ENCODE data around the gene POTEG.
"Not testable (repeated sequence)": the region's sequence is repeated elsewhere in the genome, so short reads cannot be mapped to it uniquely, and the experiment has no call there.

Gene POTEG

DNA sequence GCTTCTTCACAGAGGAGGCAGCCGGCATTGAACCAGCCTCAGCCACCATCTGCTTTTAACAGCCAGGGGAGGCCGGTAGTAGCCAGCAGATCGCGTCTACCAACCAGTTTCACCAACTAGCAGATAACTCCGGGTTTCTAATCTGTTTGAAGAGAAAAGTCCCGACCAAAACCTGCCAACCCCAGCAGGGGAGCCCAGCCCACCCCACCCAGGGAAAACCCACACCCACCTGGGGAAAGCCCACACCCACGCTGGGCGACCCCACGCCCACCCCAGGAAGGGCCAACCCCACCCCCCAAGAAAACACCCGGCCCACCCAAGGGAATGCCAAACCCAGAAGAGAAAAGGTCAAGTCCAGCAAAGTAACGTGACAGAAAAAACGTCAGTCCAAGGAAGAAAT, at the start of gene POTEG:
Gene POTEG, minus strand, starts transcription at position 101 of the 400 bp plus-strand sequence. Its CDS starts 52 bp downstream, at position 49.
- H3K4me3 ChIP-seq (ENCODE audit: low read depth, low read length); CTCF ChIA-PET; DNase-seq (ENCODE audit: low read depth, low spot score); POLR2A ChIA-PET: not testable (repeated sequence)

DNA sequence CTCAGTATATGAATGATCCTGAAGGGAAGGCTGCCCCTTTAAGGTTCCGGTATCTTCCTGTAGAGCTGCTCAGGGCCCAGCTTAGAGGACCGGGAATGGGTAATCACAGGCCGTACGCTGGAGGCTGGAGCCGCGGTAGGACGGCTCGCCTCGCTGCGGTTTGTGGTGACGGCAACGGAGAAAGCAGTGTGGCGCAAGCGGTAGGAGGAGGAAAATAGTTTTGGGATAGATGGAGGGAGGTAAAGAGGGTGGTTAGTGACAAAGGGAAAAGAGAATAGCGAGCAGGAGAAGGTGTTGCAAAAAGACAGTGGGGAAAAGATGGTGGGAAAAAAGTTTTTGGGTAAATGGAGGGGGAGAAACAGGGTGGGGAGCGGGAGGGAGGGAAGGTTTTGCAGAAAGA, 48.0 kb upstream of the POTEG start:
- DNase-seq (ENCODE audit: low read depth, low spot score); CTCF ChIA-PET; POLR2A ChIA-PET: not testable (repeated sequence)

DNA sequence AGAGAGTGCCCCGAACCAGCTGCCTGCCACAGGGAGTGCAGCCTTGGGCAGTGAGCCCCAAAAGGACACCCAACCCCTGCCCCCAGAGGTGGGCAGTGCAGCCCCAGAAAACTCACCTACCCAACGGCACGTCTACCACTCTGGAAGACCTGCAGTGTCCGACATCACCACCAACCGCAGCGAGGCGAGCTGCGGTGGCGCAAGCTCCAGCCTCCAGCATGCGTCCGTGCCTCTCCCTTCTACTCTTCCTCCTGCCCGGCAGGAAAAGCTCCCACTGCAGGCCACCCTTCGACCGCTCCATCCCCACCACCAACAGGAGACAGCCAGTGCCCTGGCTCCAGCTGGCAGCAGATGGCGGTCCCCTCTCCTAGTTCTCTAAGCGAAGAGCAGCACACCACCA, 47.3 kb upstream of the POTEG start:
- DNase-seq (ENCODE audit: low read depth, low spot score); POLR2A ChIA-PET; H3K4me3 ChIP-seq (ENCODE audit: low read depth, low read length); CTCF ChIA-PET: not testable (repeated sequence)

More for the DNA sequence above, 48.0 kb upstream of the POTEG start:
- not testable (repeated sequence) for H3K4me3 ChIP-seq (ENCODE audit: low read depth, low read length)

DNA sequence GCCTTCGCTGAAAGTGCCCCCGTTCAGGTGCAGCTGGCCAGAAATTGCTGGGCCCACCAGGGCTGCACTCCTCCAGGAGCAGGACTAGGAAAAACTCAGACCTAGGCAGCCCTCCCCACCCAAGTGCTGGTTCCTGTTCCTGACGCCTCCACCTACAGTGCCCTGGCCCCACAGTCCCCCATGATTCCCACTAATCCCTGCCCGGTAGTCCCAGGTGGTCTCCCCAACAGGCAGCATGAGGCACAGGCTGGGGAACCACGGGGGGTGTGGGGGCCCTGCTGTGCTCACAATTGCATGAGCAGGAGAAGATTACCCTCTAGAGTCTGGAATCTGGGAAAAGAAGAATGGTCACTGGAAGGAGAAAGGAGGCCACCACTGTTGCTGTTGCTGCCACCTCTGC, 46.4 kb upstream of the POTEG start:
- POLR2A ChIA-PET; DNase-seq (ENCODE audit: low read depth, low spot score); H3K4me3 ChIP-seq (ENCODE audit: low read depth, low read length); CTCF ChIA-PET: not testable (repeated sequence)

DNA sequence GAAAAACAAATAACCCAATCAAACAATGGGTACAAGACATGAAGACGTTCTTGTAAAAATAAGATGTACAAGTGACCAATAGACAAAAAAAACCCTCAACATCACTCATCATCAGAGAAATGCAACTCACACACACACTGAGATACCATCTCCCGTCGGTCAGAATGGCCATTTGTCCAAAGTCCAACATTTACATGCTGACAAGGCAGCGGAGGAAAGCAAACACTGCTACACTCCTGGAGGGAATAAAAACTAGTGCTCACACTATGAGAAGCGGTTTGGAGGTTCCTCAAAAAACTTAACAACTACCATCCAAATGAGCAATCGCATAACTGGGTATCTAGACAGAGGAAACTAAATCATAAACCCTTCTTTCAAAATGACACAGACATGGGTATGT, 11.6 kb upstream of the POTEG start:
- H3K4me3 ChIP-seq (ENCODE audit: low read depth, low read length); DNase-seq (ENCODE audit: low read depth, low spot score); CTCF ChIA-PET; POLR2A ChIA-PET: not testable (repeated sequence)

- DNase-seq (ENCODE audit: low read depth, low spot score); H3K4me3 ChIP-seq (ENCODE audit: low read depth, low read length); POLR2A ChIA-PET; CTCF ChIA-PET: not testable (repeated sequence)
Observed at GRCh38 chr14:19439826-19440225, 5.7 kb upstream of the POTEG start.

GRCh38 chr14:19439219-19439618, 5.1 kb upstream of the POTEG start:
- H3K4me3 ChIP-seq (ENCODE audit: low read depth, low read length); POLR2A ChIA-PET; DNase-seq (ENCODE audit: low read depth, low spot score); CTCF ChIA-PET: not testable (repeated sequence)

- DNase-seq (ENCODE audit: low read depth, low spot score); POLR2A ChIA-PET; H3K4me3 ChIP-seq (ENCODE audit: low read depth, low read length); CTCF ChIA-PET: not testable (repeated sequence)
Observed at GRCh38 chr14:19437126-19437443, 2.9 kb upstream of the POTEG start.

DNA sequence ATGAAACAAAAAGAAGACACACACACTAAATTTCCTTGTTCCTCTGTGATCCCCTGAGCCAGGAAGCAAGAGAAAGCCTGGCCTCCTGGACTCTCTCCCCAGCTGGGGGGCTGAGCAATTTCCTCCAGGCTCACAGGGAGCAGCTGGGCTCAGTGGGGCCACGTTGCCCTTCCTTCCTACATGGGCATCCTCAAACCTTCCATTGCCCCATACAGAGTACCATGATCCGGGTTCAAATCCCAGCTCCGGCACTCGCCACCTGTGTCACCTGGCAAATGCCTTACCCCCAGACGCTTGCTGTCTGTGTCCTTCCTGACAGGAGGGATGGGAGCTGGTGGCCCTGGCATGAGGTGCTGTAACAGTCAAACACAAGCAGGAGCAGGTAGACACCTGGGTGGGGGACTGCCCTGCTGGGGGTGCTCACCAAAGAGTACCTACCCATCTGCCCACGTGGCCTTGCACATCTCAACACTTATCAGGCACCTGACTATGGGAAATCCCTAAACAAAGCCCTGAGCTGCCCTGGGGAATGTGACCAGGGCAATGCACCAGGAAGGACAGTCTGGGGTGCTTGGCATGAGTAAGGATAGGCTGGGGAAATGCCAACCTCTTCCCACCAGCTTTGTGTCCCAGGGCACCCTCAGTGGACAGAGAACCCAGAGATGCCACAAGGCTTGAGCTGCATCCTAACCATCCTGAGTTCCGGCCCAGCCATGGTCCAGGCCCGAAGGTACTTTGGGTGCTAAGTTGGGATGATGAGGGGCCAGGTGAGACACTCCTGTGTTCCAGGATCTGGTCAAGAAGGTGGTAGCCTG, 2.4 kb upstream of the POTEG start:
- POLR2A ChIA-PET; CTCF ChIA-PET; DNase-seq (ENCODE audit: low read depth, low spot score); H3K4me3 ChIP-seq (ENCODE audit: low read depth, low read length): not testable (repeated sequence)

DNA sequence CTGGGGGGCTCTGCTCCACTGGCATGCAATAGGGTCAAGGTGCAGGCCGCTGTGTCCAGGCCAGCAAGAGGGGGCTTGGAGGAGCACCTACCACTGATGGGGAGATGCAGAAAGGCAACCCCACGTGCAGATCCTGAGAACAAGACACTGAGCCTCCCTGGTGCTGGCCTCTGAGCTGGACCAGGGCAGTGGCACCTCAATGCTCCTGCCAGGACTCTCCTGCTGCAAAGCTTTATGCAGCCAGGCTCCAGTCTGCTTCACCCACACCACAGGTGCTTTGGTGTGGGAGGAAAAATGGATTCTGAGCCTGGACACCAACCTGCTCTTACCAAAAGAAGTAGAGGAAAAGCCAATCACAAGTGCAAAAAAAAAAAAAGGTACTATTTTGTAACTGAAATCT, 1.7 kb upstream of the POTEG start:
- H3K4me3 ChIP-seq (ENCODE audit: low read depth, low read length); CTCF ChIA-PET; POLR2A ChIA-PET; DNase-seq (ENCODE audit: low read depth, low spot score): not testable (repeated sequence)

GRCh38 chr14:19434891-19435290, 750 bp upstream of the POTEG start:
- CTCF ChIA-PET; POLR2A ChIA-PET; DNase-seq (ENCODE audit: low read depth, low spot score); H3K4me3 ChIP-seq (ENCODE audit: low read depth, low read length): not testable (repeated sequence)

DNA sequence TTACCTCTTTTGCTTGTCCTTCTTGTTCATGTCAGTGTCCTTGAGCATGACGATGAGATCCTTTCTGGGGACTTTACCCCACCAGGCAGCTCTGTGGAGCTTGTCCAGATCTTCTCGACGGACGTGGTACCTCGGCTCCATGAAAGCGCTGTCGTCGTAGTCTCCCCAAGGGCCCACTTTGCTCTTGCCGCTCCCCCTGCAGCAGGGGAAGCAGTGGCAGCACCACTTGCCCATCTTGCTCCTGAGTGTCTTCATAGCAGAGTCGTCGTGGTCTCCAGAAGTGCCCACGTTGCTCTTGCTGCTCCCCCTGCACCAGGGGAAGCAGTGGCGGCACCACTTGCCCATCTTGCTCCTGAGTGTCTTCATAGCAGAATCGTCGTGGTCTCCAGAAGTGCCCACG, 376 bp downstream of the POTEG start:
- DNase-seq (ENCODE audit: low read depth, low spot score); CTCF ChIA-PET; POLR2A ChIA-PET; H3K4me3 ChIP-seq (ENCODE audit: low read depth, low read length): not testable (repeated sequence)

- CTCF ChIA-PET; H3K4me3 ChIP-seq (ENCODE audit: low read depth, low read length); POLR2A ChIA-PET; DNase-seq (ENCODE audit: low read depth, low spot score): not testable (repeated sequence)
Observed at GRCh38 chr14:19408519-19408918, 25.6 kb downstream of the POTEG start.

DNA sequence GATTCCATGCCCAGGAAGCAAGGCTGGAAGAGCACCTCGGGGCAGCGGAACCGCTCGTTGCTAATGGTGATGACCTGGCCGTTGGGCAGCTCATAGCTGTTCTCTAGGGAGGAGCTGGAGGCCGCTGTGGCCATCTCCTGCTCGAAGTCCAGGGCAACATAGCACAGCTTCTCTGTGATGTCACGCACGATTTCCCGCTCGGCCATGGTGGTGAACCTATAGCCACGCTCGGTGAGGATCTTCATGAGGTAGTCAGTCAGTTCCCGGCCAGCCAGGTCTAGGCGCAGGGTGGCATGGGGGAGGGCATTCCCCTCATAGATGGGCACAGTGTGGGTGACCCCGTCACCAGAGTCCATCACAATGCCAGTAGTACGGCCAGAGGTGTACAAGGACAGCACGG, 32.0 kb downstream of the POTEG start:
- POLR2A ChIA-PET = not testable (repeated sequence)

DNA sequence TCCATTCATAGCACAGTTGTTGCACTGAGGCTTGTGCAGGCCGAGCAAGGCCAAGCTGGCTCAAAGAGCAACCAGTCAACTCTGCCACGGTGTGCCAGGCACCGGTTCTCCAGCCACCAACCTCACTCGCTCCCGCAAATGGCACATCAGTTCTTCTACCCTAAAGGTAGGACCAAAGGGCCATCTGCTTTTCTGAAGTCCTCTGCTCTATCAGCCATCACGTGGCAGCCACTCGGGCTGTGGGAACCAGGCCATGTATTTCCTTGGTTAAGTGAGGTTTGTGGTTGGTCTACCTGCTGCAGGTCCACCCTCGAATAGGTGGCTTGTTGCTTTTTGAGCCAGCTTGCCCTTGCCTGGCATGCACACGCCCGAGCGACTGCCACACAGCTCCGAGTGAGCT, 39.4 kb downstream of the POTEG start:
- H3K4me3 ChIP-seq (ENCODE audit: low read depth, low read length); DNase-seq (ENCODE audit: low read depth, low spot score); CTCF ChIA-PET; POLR2A ChIA-PET: not testable (repeated sequence)

More for the DNA sequence above, 32.0 kb downstream of the POTEG start:
- H3K4me3 ChIP-seq (ENCODE audit: low read depth, low read length); DNase-seq (ENCODE audit: low read depth, low spot score); CTCF ChIA-PET: not testable (repeated sequence)

DNA sequence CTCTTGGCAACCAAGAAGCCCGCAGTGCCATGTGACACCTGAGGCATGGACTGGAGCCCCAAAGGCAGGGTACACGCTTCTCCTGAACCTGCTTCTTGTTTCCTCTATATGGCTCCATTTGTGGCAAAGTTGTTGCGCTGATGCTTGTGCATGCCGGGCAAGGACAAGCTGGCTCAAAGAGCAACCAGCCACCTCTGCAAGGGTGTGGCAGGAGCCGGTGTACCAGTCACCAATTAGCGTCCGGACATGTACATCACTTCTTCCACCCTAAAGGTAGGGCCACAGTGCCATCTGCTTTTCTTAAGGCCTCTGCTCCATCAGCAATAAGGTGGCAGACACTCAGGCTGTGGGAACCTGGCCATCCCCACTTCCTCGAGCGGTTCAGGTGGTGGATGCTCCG, 43.9 kb downstream of the POTEG start:
- POLR2A ChIA-PET; H3K4me3 ChIP-seq (ENCODE audit: low read depth, low read length); CTCF ChIA-PET; DNase-seq (ENCODE audit: low read depth, low spot score): not testable (repeated sequence)

- CTCF ChIA-PET, POLR2A ChIA-PET: not testable (repeated sequence)
Observed at GRCh38 chr14:19388741-19389140, 45.4 kb downstream of the POTEG start.

DNA sequence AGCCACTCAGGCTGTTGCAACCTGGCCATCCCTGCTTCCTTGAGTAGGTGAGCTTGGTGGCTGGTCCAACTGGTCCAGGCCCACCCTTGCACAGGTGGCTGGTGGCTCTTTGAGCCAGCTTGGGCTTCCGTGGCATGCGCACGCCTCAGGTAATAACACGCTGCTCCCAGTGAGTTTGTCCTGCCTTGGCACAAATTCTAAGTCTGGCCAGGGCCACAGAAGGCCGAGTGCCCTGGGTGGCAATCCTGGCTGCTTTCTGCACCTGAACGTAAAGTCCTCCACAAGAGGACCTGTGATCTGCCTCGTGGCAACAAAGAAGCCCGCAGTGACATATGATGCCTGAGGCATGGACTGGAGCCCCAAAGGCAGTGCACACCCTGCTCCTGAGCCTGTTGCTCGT, 47.1 kb downstream of the POTEG start:
- CTCF ChIA-PET; DNase-seq (ENCODE audit: low read depth, low spot score); H3K4me3 ChIP-seq (ENCODE audit: low read depth, low read length); POLR2A ChIA-PET: not testable (repeated sequence)

More at GRCh38 chr14:19388741-19389140, 45.4 kb downstream of the POTEG start:
- not testable (repeated sequence) for DNase-seq (ENCODE audit: low read depth, low spot score); H3K4me3 ChIP-seq (ENCODE audit: low read depth, low read length)

Data from AG04449 (cell line).